Suprapubic skin (tissue), 3 donors: ENCODE results near the gene FMNL2.

Experiments used
- CTCF ChIP-seq, 2 donors: fragments of 200-600 bp in 1 of 2; fragments of 450-650 bp in 1 of 2; sonication (generic) in 1 of 2; IDR thresholded peaks; one replicate each; pipeline ENCODE4 v1.5.1; 2016 to 2019; ENCODE audit warnings: antibody characterized with exemption in 2 of 2, mild to moderate bottlenecking in 1 of 2, moderate library complexity in 1 of 2
- POLR2A ChIP-seq, 2 donors: fragments of 450-650 bp; IDR thresholded peaks; one replicate each; pipeline ENCODE4 v1.6.1; 2017; ENCODE audit warnings: antibody characterized with exemption in 2 of 2, mild to moderate bottlenecking in 2 of 2, moderate library complexity in 2 of 2

GRCh38 chr2:152410165-152410597 is 75.2 kb downstream of the FMNL2 start:
- TF ChIP-seq CTCF (IDR thresholded peaks at IDR 0.05) (no peak), POLR2A (IDR thresholded peaks at IDR 0.05) (no peak)
